Activated CD4-positive, alpha-beta T cell treated with anti-CD3 and anti-CD28 coated beads for 24 hours (primary cell): ENCODE data around the gene SEMA3E.
"Not testable (repeated sequence)": the region's sequence is repeated elsewhere in the genome, so short reads cannot be mapped to it uniquely, and the experiment has no call there.

Experiments used
- DNase-seq, 2 donors: peaks; one replicate each; pipeline ENCODE4 v3.0.0-alpha.2; 2020; ENCODE audit warnings: low read depth in 2 of 2

SEMA3E gene

DNA sequence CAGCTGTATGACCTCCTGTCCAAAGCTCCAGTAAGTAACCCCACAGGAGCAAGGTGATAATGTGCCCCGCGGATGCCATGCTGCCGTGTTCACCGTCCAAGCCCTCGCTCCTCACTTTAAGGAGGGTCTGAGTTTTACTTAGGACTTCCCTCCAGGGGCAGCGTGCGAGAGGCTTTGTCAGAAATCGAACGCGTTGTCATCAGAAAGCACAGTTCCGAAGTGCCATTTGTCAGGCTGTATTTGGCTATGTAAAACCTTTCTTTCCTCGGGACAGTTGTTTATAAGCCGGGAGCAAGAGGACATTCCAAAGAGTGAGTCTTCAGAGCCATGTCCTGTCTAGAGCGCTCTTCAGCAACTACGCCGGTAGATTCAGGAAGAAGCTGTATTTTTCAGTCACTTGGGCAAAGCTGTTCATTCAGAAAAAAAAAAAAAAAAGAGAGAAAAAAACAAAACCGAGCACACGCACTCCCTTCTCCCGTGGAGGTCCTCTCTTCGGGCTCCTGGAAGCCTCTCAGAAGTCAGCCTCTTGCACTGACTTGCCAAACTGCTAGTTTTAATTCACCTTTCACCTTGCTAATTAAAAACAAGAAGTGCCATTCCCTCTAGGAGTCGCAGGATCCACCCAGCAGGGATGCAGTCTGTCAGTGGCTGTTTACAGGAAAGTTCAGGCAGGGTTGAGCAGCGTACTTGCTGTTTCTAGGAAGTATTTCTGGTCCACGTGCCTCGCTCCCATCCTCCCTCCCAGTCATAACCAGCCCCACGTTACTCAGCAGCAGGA lies at the start of gene SEMA3E:
SEMA3E (minus strand) TSS at position 676 of the 778 bp plus-strand sequence.
- no peak for DNase-seq

DNA sequence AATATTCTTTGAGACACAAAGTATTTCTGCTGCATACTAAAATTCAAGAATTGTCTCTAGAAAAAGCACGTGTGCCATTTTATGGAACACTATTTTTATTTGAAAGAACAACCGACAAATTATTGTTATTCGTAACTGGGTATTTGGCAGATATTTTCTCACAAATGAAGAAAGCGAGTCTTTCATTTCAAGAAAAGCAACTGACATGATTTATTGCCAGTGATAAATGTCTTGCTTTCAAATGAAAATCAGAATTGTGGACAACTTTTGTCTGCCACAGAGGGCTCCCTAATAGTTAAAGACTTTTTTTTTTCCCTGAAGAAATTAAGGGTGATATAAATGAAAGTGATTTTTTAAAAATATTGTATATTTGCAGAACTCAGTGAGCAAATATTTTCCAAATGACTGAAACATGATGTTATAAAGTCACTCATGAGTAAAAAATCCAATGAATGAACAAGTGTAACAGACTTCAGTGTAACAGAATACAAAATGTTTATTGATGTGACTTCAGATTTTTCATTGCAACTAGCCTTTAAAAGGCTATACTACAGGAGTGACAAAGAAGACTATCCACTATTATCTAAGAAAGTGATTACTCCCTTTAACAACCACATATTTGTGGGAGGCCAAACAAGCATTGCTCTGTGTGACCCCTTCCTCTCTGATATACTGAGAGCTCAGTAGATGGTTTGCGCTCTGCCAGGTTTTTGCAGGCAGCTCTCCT lies 49.0 kb upstream of the SEMA3E start:
- no peak for DNase-seq

DNA sequence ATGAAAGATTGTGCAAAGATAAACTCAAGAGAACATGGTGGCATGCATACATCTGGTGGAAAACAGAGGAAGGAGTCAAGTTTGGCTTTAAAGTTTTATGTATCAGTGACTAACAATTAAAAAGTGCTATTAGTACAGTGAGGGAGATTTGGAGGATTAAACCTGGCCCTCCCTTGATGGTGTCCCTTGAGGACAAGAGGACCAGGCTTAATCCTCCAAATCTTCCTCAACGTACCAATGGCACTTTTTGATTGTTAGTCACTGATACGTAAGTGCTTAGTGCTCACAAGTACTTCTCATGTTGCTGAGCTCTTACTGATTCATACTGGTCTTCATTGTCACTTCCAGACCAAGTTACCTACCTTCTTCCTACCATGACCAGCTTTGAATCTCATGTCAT lies 47.2 kb upstream of the SEMA3E start:
- no peak for DNase-seq

DNA sequence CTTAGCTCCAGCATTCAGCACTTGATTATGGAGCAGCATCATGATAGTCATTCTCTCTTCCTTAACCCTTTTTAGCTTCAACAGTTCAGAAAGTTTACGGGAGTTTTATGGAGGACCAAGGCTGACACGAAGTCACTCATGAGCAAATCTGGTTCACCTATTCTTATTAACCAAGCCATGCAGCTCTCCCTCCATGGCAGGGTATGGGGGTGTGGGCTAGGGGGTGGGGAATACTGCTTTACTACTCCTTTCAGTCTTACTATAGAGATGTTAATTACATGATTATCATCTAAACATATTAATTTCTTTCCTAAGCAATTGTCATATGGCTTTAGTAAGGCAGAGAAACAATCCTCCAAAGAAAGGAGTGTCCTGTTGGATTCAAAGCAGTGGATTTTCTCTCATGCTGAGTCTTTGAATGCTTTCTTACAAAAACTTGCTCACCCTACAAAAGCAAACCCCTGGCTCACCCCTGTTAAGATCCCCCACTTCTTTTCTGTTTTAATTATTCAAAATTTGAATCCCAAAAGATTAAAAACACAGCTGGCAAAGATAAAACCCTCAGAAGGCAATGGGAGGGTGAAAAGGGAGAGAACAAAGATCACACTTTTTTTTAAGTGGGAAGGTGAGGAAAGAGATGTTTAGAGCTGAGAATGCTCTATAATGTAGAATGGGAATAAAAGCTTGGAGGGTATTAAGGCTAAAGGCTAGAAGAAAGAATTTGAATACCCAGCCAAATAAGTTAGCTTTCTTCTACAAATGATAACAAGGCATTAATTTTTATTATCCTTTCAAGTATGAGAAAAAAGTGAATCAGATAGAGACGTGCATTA lies 46.4 kb upstream of the SEMA3E start:
- DNase-seq = no peak

DNA sequence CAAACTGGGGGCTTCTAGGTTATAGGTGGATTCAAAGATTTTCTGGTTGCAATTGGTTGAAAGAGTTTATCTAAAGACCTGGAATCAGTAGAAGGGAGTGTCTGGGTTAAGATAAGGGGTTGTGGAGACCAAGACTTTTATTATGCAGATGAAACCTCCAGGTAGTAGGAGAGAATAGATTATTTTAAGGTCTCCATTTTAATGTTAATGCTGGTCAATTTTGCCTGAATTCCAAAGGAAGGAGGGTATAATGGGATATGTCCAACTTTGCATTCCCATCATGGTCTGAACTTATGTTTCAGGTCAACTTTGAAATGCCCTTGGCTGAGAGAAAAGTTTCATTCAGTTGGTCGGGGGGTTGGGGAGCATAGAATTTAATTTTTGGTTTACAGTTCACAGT lies 44.3 kb upstream of the SEMA3E start:
- no peak for DNase-seq

DNA sequence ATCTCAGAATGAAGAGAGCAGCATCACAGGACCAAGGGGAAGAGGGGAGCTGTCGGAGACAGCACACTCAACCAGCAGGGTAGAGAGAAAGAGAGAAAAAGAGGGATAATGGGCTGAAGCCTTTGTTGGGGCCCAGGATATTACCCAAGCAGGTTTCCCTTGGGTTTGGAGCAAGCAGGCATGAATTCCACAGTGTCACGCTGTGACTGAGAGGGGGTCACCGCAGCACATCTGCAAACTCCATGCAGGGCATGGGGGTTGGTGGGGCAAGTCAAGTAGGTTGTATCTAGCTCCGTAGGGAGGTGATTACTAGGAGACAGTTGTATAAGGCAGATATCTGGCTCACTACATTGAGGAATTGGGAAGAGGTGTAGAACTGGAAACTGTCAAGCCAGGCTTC lies 42.2 kb upstream of the SEMA3E start:
- no peak for DNase-seq

DNA sequence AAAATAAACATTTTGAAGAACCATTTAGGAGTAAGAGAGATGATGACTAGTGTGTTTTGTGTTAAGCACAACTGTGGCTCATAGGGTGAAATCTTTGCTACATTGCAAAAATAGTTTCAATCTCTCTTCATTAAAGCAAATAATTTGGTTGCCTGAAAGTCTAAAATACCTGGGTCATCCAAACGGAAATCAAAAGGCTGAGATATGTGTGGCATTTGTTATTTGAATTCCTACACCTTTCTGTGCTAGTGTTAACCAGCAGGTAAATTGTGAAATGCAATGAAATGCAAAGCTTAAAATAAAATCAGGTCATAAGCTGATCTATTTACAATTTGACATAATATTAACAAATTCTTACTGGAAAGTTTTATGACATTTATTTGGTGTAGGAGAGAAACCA lies 40.9 kb upstream of the SEMA3E start:
- DNase-seq = no peak

DNA sequence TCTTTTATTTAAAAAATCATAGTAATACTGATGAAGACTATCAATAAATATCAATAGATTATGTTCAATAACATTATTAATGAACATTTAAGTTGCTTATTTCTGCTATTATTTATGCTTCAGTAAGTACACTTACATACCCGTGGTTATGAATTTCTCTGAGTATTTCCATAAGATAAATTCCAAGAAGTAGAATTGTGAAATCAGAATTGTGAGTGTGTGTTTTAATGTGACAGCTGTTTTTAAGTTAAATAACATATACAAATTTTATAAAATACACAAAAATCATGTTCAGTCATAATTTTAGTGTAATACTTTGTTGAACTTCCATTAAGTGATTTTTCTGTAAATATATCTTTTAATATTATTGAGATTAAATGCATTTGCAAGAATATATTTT lies 37.5 kb upstream of the SEMA3E start:
- no peak for DNase-seq

DNA sequence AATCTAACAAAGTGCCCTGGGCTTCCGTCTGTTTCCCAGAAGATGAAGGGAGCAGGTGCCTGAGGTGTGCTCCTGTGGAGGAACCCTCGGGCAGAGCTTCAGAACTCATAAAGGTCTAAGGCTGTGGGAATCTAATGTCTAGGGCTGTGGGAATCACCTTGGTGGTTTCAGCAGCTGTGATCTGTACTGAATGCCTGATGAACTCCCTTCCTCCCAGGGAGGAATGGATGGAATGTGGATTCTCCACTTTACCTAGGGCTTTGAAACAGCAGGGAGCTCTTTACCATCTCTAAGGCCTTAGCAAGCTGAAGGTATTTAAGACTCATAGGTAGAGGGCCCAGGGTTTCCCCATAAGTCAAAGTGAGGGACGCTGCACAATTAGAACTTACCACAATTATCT lies 36.0 kb upstream of the SEMA3E start:
- no peak for DNase-seq

DNA sequence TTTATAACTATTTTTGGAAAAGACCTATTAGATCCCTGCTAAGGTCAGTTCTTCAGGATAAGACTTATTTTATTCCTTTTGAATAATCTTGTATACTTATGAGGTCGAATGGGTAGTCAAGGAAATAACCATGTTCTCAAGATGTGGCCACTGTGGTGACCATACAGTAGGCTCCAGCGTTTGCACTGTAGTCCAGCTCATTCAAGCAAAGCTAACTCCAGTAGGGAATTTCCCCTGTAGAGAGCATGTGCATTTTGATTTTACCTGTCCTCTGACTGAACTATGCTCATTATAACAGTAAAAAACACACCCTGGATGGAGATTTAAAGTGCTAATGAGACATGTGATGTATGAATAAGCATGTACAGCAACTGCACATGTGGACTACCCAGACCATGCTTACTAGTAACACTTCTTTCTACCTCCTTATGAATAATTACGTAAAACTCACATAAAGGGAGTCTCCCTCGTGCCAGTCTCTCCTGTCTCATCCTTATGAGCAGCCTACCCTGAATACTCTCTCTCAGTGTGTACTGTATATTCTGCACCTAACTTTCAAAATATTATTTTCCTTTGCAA lies 32.4 kb upstream of the SEMA3E start:
- no peak for DNase-seq

DNA sequence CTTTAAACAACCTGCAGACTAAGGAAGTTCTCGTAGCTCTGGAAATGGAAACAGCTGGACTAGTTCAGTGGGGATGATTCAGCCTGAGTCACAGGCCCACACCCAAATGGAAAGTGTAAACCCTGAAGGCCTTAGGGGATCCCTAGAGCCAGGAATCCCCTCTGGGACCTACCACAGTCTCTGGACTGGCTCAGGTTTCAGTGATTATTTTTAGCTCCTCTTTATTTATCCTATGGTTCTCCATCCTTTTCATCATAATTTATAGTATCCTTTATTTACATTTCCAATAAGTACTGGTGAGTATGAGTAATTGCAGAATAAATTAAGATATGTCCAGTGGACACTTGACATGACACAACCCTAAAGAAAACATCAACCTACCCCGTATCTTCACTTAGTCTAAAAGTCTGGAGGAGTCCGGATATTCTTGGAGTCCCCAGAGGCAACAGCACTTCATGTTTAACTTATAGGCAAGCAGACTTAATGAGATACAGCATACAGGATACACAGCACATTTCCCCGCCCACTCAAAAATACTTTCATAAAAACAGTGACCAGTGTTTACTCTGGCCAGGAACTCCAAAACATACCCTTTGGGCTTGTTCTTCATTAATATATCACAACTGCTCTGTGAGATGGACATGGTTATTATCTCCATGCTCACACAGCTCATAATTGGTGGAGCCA lies 28.4 kb upstream of the SEMA3E start:
- DNase-seq = no peak

DNA sequence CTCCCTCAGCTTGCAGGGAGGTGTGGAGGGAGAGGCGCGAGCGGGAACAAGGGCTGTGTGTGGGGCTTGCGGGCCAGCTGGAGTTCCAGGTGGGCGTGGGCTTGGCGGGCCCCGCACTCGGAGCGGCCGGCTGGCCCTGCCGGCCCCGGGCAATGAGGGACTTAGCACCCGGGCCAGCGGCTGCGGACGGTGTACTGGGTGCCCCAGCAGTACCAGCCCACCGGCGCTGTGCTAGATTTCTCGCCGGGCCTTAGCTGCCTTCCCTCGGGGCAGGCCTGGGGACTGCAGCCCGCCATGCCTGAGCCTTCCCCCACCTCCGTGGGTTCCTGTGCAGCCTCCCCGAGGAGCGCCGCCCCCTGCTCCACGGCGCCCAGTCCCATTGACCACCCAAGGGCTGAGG lies 24.4 kb upstream of the SEMA3E start:
- DNase-seq = not testable (repeated sequence)

DNA sequence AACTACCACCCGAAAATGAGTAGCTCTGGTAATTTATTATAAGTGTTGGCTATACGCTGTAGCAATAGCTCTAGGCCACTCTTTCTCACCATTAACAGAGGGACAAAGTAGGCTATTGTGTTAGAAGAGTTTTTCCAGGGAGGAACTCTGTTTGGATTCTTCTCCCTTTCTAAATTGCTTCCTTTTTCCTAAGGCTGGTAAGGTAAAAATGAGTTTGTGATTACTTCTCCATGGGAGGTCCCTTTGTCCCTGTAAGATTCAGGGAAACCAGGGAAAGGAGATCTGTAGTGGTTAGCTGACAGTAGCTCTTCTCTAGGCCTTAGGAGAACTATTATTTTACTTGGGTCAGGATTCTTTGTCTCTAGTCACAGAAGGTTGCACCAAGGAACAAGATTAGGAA lies 23.2 kb upstream of the SEMA3E start:
- DNase-seq = no peak

DNA sequence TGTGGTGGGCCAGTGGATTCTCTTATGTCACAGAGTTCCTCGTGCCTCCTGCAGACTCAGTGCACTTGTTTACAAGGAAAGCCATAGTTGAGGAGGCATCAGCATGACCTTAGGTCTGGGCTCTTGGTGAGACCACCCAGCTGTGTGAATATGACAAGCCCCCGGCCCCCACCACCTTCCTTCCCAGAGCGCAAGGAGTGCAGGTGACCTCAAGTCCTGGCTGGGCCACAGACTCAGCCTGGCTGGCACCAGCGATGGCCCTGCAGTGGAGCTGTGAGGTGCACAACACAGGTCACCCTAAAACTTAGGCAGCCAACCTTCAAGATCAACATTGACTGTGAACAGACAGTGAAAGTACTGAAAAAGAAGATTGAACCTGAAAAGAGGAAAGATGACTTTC lies 14.2 kb upstream of the SEMA3E start:
- DNase-seq = no peak

DNA sequence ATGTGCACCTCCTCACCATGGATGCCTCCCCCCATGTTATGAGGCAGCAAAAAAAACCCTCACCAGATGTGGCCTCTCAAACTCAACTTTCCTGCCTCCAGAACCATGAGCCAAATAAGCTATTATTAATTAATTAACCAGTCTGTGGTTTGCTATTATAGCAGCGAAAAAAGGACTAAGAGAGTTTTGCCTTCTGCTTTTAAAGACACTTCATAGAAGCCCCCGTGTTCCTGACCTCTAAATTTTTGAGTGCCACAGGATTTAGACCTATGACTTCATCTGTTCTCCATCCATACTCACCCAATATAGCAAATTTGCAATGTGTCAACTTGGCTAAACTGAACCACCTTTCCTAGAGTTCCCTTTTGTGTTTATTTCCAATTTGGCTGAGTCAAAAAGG lies 9.2 kb upstream of the SEMA3E start:
- DNase-seq = no peak

DNA sequence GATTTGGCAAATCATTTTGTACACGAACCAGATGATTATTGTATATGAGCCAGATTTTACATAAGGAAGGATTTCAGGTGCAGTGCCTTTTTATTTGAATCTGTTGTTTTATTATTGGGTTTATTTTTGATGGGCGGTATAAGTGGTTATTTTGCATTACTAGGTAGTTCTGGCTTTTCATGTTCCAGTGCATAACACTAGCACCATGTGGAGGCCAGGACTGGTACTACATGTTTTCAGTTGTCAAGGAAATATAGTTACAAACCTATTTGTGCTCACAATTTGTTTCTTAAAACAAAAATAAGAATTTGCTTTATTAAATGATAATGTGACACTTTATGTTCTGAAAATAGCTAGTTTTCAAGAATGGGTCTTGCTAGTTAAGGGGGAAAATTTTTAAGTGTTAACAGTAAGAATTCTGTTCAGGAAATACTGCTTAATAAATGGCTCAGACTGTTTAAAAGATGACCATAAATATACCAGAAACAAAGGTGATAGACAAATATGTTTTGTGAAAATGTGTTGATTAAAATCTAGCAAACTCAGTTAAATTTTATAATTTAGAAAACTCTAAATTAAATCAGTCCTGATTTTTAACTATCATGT lies 7.1 kb upstream of the SEMA3E start:
- DNase-seq = no peak

DNA sequence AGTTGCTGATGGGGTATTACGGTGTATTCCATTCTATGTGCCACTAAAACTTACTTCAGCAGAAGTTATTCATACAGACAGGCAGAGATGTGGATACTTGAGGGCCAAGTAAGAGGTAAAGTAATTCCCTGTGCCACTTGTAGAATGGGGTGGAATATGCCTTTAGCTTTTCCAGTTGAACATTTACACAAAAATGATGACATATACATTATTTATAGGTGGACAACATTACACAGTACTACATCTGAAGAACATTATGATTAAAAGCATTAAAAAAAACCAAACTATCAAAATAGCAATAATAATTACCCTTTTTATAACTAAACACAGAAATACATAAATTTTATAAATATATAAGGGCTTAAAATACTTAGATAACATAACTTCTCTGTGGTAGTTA lies 3.5 kb upstream of the SEMA3E start:
- no peak for DNase-seq

DNA sequence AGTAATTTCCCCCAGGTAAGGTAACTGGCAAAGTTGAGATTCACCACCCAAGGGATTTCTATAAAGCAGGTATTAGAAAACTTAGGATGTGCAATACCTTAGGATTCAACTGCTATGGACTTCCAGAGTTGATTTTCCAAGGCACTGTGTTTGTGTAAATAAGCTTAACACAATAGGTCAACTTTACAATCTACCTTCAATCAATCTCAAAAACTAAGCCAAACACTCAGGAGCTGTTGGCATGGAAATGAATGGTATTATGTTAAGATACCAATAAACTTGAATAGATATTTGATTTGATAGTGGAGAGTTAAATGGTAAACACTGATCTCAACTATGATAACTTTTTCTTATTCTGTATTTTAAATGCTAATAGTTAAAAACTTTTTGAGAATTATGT lies 762 bp upstream of the SEMA3E start:
- no peak for DNase-seq

DNA sequence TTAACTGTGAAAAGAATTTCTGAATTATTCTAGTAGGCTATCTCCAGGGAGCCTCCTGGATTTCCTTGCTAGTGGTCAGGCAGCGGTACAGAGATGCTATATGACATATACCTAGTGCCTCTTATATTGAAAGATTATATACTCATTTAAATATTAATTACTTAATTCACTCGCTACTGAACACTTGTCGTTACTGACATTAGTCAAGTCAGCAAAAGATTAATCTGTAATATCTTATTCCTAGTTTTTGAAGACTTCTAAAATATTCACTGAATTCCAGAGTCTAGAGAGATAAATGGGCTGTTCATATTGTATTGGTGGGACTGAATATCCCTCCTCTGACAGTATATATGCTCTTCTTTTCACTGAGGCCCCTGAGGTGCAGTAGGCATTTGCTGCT lies 2.9 kb downstream of the SEMA3E start:
- no peak for DNase-seq

DNA sequence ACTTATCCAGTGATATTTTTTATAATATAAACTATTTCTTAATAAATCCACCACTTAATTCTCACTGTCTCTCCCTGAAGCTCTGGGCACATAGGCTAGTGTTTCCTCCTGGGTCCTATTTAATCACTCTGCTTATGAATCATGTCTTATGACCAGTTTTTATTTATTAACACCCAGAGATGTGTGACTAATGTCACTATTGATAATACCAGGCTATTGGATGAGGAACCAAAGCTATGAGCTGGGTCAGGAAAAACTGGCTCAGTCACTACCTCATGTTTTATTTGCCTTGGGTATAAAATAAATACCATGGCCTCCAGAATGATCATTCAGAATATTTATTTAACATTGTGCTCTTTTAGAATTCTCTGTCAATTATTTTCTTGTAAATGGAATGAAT lies 5.2 kb downstream of the SEMA3E start:
- no peak for DNase-seq

DNA sequence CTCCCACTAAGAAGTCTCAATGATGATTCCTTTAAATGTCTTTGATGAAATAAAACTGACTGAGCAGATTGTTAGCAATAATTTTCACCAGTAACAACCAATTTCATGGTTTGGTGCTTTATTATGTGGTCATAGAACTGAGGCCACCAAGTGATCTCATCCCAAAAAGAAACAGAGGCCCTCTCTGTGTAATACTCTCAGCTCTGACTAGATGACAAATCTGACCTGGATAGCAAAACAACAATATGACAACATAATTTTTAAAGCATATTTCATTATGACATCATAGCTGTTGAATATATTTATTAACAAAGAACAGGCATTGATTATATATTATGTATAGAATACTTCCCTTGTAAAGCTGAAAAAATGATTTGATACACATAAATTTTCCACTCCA lies 5.9 kb downstream of the SEMA3E start:
- no peak for DNase-seq
